HG03520 (cell line): Measurements from ENCODE around the gene POLR3H.

ENCODE experiments used
- ATAC-seq: cut with Tn5 transposase; IDR thresholded peaks from one replicate; pipeline ENCODE4 v1.9.1; 2021; ENCODE audit warnings: mild to moderate bottlenecking, moderate library complexity; ENCODE audit not compliant: unreplicated experiment

The POLR3H gene

DNA sequence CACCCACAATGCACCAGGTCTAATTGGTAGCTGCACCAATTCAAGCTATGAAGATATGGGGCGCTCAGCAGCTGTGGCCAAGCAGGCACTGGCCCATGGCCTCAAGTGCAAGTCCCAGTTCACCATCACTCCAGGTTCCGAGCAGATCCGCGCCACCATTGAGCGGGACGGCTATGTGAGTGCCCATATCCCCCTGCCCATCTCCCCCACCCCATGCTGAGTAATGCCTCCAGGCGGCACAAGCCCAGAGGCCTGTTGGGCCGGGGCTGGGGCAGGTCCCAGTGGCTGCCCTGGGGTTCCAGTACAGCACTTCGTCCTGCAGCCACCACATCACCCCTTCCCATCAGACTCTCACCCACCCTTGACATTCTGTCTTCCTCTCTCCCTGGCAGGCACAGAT lies 21.5 kb downstream of the POLR3H start:
- ATAC-seq: no peak

DNA sequence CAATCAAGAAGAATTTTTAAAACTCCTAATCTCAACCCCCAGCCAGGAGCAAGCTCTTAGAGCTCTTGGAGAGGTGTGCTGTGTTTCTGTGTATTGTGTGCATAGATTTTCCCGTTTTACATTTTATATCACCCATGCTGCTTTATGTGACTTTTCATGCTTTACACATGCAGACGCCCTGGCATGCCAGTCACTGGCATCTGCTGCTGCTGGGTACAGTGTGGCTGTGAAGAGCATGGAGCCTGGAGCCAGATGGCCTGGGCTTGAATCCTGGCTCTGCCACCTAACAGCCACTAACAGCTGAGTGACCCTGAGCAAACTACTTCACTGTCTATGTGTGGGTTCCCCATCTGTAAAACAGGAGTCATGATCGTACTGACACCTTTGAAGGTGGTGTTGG lies 23.1 kb downstream of the POLR3H start:
- no peak for ATAC-seq

DNA sequence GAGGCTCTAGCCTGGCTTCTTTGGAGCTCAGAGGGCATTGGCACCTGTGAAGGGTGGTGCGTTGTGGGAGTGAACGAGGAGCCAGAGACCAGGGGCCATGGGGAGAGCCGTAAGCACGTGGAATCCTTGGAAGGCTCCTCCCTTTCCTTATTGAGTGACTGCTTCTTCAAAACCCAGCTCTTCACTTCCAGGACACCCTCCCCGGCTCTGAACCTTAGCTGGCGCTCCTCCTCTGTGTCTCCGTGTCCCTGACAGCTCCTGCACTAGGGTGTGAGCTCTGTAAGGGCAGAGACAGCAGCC lies 26.3 kb downstream of the POLR3H start:
- ATAC-seq: no peak

DNA sequence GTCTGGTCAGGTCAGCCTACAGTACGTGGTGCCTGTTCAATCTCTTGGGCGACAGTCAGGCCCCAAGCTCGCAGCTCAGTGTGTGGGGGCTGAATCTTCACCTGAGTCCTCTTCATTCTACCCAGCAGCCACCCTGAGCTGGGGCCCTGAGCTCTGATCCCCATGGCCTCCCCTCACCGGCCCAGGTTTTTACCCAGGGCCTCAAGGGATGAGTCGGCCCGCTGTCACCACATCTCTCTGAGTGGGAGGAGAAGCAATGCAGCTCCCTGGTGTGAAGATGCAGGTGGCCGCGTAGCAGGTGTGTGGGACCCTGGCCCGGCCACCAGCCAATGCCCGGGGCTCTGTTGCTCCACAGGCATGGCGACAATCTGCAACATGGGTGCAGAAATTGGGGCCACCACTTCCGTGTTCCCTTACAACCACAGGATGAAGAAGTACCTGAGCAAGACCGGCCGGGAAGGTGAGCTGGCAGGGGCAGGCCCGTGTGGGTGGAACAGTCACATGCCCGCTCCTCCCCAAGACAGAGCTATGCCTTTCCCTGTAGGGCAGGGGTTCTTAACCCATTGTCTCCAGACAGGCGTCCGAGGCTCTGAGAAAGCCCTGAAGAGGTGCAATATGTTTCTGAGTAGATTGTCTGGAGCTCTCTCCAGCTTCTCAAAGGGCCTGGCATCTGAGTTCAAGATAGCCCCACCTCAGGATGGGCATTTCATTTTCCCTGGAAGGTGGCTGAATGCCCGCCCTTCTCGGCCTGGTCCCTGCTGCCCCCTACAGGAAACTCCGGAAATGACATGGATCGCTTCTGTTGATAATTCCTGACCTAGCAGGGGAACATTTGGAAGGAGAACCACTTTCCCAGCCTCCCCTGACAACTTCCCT lies 26.9 kb downstream of the POLR3H start:
- ATAC-seq: no peak

DNA sequence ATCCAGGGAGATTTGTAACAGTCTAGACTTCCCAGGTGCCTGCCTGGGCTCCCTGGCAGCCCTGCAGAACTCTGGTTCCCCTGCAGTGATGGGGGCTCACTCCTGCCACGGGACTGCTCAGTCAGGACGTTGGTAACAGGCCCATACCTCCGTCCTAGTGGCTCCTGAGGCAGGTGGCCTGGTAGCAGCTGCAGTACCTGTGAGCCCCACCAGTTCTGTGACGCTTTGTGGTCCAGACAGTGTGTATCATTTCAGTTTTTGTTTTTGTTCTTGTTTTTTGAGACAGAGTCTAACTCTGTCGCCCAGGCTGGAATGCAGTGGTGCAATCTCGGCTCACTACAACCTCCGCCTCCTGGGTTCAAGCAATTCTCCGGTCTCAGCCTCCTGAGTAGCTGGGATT lies 27.8 kb downstream of the POLR3H start:
- no peak for ATAC-seq

DNA sequence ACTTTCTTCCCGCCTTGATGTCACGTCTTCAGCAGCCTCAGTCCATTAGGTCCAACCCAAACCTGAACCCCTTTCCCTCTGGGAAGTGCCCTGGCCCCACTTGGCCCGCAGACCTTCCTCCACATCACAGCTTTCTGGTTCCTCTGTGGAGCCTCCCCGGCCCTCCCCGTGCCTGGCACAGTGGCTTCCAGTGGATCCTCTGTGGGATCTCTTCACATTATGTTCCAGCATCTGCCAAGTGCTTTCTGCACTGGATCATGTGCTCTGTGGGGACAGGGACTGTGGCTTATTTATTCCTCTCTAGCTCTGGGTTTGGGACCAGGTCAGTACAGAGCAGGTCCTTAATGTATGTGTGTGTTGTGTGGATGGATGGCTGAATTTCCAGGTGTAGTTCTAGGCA lies 30.9 kb downstream of the POLR3H start:
- ATAC-seq: no peak

DNA sequence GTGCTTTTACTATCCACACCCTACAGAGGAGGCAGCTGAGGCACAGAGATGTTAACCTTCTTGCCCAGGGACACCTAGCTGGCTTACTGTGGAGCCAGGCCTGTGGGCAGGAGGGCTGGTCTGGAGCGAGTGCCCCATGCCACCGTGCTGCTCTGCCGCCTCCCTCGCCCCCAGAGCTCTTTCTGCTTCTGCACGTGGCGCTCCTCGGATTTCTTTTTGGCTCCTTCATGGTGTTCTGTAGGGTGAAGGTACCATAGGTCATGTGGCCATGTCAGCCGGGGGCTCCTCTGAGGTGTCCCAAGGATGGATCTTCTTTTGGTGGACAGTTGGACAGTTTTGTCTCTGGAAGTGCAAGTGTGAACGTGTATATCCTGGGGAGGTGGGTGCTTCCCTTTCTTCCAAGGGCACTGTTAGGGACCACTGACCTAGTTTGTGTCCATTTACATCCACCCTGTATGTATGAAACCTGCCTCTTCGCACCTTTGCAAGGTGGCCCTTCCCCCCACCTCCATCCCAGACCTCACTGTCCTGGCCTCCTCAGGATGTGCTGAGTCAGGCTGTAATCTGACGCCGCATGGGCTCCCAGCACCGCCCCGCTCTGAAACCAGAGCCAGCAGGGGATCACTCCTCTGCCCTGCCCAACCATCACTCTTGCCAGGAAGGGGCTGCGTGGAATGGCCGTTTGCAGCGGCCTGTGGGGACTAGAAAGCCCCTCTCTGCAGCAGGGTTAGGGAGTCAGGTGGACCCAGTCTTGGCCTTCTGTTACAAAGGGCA lies 31.7 kb downstream of the POLR3H start:
- ATAC-seq: no peak

DNA sequence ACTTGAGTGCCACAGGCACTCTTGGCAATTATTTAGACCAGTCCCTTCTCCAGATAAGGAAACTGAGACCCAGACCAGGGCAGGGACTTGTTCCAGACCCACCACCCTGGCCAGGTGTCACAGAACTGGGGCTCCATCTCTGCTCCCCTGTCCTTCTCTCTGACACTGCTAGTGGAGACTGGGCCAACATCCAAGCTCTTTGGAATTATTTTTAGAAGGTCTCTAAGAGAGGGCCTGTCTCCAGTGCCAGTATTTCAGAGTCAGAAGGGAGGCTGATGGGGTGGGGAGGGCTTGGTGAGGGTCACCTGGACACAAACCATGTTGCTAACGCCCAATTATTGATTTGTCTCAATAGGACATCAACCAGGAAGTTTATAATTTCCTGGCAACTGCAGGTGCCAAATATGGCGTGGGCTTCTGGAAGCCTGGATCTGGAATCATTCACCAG lies 32.7 kb downstream of the POLR3H start:
- no peak for ATAC-seq

DNA sequence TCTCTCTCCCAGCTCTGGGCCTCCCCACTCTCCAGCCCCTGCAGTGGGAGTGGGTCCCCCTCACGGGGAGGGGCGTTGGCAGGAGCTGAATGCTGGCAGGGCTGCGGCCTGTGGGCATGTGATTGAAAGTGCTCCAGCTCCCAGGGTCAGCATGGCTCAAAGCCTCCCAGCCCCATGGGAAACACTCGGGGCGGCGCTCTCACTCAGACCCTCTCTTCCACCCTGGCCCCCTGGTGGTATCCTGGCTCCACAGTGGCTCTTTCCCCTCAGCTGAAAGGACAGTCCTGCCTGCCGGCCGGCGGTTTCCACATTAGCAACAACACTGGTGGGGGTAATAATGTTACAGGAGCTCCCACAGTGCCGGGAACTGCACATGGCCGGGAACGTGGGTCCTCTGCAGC lies 35.5 kb downstream of the POLR3H start:
- no peak for ATAC-seq

DNA sequence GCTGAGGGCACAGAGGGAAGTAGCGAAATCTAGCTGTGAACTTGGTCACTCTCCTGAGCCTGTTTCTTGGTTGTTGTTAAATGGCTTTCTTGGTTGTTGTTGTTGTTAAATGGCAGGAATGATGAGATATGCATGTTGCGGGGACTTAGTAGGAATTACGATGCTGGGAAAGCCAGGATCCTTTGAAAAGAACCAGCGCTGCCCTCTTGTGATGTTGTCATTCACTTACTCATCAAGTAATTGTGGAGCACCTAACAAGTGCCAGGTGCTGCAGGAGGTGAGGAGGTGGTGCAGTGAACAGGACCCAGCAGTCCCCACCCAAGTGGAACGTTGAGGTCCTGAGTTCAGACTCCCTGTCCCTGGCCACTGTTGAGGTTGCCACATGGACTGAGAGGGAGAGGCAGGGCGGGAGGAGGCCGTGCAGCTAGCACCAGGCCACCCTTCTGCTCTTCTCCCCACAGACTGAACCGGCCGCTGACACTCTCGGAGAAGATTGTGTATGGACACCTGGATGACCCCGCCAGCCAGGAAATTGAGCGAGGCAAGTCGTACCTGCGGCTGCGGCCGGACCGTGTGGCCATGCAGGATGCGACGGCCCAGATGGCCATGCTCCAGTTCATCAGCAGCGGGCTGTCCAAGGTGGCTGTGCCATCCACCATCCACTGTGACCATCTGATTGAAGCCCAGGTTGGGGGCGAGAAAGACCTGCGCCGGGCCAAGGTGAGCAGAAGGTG lies 36.8 kb downstream of the POLR3H start:
- no peak for ATAC-seq

DNA sequence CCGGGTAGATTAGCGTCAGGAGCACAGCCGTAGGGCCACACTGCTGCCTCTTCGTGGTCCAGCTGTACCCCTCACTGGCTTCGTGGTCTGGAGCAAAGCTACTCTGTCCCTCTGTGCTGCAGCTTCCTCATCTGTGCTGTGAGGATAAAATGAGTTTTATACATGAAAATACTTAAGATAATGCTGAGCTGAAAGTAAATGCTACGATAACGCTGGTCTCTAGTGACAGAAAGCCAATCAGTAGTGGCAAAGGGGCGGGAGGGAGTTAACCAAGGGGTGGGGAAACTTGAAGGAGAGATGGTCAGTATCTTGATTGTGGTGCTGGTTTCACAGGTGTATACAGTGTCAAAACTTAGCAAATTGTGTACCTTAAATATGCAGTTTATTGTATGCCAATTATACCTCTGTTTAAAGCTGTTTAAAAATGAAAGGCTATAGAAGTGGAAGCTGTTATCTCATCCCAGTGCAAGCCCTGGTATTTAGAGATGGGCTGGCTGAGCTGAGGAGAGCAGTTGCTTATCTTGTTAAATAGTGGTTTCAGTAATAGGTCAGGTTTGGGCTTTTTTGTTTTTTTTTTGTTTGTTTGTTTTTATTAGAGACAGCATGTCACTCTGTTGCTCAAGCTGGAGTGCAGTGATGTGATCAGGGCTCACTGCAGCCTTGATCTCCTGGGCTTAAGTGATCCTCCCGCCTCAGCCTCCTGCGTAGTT lies 38.6 kb downstream of the POLR3H start:
- no peak for ATAC-seq

DNA sequence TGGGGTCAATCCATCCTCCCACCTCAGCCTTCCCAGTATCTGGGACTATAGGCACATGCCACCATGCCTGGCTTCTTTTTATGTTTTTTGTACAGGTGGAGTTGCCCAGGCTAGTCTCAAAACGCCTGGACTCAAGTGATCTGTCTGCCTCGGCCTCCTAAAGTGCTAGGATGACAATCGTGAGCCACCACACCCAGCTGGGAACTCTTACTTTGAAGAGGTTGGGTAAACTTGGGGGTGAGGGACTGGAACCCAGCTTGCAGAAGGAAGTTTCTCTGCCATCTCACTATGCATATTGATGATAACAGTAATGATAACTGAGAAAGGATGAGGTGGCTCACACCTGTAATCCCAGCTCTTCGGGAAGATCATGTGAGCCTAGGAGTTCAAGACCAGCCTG lies 39.5 kb downstream of the POLR3H start:
- ATAC-seq: no peak

DNA sequence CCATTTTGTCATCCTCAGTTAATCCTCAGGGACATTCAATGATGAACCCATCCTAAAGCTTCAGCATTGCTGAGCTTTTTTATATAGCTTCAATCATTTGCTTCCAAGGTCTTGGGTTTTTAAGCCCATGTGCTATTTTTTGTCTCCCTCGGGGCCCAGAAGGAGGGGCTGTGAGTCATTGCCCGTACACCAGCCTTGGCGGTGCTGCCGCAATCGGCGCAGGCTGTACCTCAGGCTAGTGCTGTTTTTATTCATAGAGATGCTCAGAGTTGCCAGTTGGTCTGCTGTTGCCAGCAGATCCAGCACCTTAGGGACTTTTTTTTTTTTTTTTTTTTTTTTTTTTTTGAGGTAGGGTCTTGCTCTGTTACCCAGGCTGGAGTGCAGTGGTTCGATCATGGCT lies 39.9 kb downstream of the POLR3H start:
- no peak for ATAC-seq

DNA sequence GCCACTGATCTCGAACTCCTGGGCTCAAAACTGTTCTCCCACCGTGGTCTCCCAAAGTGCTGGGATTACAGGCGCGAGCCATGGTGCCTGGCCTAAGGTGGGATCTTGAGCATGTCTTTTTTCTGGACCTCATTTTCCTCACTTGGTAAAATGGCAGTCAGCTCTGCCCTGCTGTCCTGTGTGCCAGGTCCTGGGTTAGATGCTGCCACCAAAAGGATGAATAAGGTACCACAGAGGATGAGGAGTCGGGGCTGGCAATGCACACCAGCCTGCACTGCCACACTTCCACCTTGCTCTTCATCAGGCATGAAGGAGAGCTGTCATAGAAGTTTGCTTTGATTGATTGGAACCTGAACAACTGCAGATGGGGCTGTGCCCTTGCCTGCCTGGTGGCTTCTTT lies 43.1 kb downstream of the POLR3H start:
- ATAC-seq: no peak

DNA sequence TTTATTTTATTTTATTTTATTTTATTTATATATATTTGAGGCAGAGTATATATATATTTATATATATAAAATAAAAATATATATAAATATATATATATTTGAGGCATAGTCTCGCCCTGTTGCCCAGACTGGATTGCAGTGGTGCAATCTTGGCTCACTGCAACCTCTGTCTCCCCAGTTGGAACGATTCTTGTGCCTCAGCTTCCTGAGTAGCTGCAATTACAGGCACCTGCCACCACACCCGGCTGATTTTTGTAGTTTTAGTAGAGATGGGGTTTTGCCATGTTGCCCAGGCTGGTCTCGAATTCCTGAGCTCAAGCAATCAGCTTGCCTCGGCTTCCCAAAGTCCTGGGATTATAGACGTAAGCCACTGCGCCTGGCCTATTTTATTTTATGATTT lies 44.0 kb downstream of the POLR3H start:
- ATAC-seq: no peak

DNA sequence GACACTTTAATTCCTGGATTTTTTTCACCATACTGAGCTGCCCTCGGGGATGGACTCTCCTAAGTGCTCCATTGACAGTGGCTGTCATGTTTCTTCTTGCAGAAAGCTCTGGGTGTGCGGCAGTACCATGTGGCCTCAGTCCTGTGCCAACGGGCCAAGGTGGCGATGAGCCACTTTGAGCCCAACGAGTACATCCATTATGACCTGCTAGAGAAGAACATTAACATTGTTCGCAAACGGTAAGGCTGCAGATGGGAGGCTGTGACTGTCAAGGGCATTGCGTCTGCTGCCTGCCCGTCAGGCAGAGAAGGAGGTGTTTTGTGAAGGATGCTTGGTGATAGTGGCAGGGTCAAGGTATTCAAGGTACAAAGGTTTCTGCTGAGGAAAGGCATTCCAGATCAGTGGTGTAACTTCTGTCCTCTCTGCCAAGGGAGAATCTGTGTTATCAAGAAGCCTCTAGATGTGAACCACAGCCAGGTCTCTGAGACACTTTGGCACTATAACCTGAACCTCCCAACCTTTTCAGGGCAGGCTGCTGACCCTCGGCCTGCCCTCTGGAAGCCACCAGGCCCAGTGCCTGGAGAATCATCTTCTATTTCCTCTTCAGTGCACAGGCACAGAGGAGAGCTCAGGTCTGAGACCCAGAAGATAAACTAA lies 44.5 kb downstream of the POLR3H start:
- no peak for ATAC-seq

DNA sequence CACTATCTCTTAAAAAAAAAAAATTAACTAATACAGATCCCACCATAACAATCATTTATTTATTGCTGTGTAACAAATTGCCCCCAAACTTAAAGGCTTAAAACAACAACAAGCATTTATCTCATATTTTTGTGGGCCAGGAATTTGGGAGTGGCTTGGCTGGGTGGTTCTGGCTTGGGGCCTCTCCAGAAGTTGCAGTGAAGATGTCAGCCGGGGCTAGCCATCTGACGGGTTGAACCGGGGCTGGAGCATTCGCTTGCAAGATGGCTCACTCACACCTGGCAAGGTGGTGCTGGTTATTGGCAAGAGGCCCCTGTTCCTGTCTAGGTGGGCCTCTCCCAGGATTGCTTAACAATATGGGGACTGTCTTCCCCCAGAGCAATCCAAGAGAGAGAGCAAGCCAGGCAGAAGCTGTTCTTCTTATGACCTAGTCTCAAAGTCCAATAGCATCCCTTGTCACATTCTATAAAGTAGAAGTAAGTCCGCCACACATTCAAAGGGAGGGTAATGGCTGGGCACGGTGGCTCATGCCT lies 45.9 kb downstream of the POLR3H start:
- ATAC-seq: no peak

DNA sequence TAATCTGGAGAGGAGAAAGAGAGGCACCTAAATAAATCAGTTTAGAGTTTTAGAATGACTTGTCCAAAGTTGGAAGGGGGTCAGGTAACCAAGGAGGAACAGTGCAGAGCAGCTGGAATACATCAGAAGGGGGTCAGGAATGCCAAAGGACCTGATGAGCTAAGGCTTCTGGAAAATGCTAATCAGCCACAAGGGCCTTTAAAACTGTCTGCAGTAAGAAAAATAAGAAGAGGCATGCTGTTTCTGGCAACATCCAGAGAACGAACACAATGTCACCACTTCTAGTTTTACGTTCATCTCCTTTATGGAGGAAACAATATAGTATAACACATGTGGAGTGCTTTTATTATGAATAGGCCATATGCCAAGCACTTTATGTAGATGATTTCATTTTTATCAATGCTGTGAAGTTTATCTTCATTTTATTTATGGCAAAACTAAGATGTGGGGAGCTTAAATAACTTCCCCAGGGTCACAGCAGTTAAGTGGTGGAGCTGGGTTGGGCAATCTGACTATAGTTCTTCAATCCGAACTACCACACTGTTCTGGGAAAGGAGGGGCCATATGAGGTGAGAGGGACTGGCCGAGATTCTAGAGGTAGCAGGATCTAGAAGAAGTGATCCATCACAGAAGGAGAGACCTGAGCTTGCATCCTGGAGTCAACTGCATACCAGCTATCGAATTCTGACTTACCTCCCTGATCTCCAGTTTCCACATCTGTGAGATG lies 52.7 kb downstream of the POLR3H start:
- no peak for ATAC-seq

DNA sequence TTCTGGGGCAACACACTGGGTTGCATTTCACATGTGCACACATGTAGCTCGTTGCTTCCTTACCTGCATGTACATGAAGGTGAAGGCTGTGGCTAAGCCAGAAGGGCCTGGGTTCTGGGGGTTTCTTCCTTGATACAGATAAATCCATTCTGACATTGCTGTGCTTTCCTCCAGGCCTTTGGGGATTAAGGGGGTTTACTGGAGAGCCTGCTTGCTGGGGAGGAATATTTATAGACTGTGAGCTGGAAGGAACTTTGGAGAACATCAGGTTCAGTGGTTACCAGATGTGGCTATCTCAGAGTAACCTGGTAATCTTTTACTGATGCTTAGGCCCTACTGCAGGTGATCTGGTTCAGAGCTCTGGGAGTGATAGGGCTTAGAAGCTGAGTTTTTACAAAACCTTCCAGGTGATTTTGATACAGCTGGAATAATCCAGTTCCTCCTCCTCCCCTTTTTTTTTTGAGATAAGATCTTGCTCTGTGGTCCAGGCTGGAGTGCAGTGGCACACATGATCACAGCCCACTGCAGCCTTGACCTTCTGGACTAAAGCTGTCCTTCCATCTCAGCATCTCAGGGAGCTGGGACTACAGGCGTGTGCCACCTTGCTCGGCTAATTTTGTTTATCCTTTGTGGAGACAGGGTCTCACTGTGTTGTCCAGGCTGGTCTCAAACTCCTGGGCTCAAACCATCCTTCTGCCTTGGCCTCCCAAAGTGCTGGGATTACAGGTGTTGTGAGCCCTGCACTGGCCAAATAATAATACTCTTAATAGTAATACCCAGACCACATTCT lies 55.5 kb downstream of the POLR3H start:
- ATAC-seq: no peak
